Astrocyte of the cerebellum (primary cell): ENCODE measurements around the gene ZFAND2A.
"Not testable (repeated sequence)": the region's sequence is repeated elsewhere in the genome, so short reads cannot be mapped to it uniquely, and the experiment has no call there.

Experiments used
- DNase-seq: peaks from one replicate; pipeline ENCODE4 v3.0.0-alpha.2; 2011; ENCODE audit warnings: low read depth
- H3K4me3 ChIP-seq: 2 replicates; pipeline ENCODE4 v1.5.1; 2011; ENCODE audit warnings: mild to moderate bottlenecking, low read depth, low read length, moderate library complexity
- in situ Hi-C: cut with HindIII; loops from 2 replicates; pipeline ENCODE4 v1.10.0; 2017; ENCODE audit warnings: low sequenced_read_pairs
- TF ChIP-seq, protein P1 (sequence below): IDR thresholded peaks from 2 replicates; pipeline ENCODE4 v1.5.1; 2012; ENCODE audit warnings: low read length, low read depth, moderate library complexity, mild to moderate bottlenecking; ENCODE audit errors: missing control alignments

The ZFAND2A gene

DNA sequence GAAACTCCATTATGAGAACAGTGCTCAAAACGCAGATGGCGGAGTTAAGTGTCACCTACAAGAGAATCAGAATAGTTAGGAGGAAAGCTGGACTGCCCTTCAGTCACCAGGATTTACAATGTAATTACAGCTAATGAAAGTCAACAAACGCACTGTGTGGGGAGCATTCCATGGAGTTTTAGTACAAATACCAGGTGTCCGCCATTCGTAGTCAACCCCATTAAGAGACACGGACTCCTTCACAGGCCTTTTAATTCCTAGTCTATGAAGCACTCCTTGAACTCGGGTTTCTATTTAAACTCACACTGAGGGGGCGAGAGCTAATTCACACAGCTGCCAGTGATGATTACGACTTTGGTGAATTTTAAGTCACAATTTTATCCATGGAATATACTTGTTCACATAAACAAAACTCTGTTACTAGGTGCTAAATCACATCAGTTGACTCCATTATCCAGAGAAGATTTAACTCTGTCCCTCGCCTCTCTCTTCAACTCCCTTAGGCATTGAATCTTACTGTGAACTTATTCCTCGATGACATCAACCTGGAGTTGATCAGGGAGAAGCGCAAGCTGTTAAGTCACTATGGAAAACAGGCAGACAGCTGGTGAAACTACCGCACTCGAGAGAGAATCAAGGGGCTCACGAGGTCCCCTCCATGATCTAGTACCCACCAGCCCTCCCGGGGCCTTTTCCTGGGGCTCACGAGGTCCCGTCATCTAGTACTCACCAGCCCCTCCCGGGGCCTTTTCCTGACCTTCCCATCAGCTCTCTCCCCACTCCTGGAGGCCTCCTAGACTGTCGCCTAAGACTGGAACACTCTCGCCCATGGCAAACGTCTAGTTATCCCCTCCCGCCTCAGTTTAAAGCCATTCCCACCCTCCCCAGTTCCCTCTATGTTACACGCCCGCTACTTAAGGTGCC, 1.5 kb downstream of the ZFAND2A start:
- DNase-seq, result no peak
- in situ Hi-C loops, result loop anchor here (25.0 kb wide), 1 partner anchor 171 kb away; the partner anchor contains the start of genes COX19 and CYP2W1
- TF ChIP-seq, protein P1, sequence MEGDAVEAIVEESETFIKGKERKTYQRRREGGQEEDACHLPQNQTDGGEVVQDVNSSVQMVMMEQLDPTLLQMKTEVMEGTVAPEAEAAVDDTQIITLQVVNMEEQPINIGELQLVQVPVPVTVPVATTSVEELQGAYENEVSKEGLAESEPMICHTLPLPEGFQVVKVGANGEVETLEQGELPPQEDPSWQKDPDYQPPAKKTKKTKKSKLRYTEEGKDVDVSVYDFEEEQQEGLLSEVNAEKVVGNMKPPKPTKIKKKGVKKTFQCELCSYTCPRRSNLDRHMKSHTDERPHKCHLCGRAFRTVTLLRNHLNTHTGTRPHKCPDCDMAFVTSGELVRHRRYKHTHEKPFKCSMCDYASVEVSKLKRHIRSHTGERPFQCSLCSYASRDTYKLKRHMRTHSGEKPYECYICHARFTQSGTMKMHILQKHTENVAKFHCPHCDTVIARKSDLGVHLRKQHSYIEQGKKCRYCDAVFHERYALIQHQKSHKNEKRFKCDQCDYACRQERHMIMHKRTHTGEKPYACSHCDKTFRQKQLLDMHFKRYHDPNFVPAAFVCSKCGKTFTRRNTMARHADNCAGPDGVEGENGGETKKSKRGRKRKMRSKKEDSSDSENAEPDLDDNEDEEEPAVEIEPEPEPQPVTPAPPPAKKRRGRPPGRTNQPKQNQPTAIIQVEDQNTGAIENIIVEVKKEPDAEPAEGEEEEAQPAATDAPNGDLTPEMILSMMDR, result no peak
- H3K4me3 ChIP-seq, result peak overlapping the region; percentile 99

DNA sequence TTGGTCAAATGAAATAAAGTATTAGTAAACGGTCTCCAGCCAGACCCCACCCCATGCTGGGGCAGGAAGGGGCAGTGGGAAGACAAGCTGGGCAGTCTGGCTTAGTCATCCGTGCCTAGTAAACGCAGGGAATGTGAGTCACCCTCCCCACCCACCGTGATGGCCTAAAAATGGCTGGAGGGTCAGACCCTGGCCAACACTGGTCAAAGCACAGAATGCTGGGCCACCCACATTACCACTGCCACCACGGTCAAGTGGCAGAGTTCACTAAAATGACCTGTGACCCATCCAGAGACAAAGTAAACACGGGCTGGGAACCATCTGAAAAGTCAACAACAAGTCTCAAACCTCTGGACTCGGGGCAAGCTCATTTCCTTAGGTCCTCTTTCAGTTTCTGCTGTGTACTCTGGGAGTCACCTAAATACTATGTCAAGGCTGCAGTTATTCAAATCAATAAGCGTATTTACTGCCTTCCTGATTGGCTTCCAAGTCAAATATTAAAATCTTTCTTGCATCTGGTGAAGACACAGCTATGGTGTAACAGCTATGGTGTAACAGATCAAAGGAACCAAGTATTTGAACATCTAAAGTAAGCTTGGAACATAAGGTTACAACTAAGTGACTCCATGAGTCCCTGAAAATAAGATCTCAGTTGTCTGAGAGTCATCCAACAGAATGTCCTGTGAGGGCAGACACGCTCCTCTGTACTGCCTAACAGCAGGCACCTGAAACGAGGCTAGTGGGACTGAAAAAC, 3.0 kb downstream of the ZFAND2A start:
- H3K4me3 ChIP-seq, result no peak overlapping the region
- in situ Hi-C loops, result loop anchor here (25.0 kb wide), 1 partner anchor 170 kb away; the partner anchor contains the start of genes COX19 and CYP2W1
- TF ChIP-seq, protein P1, result no peak
- peak; percentile 12 for DNase-seq

DNA sequence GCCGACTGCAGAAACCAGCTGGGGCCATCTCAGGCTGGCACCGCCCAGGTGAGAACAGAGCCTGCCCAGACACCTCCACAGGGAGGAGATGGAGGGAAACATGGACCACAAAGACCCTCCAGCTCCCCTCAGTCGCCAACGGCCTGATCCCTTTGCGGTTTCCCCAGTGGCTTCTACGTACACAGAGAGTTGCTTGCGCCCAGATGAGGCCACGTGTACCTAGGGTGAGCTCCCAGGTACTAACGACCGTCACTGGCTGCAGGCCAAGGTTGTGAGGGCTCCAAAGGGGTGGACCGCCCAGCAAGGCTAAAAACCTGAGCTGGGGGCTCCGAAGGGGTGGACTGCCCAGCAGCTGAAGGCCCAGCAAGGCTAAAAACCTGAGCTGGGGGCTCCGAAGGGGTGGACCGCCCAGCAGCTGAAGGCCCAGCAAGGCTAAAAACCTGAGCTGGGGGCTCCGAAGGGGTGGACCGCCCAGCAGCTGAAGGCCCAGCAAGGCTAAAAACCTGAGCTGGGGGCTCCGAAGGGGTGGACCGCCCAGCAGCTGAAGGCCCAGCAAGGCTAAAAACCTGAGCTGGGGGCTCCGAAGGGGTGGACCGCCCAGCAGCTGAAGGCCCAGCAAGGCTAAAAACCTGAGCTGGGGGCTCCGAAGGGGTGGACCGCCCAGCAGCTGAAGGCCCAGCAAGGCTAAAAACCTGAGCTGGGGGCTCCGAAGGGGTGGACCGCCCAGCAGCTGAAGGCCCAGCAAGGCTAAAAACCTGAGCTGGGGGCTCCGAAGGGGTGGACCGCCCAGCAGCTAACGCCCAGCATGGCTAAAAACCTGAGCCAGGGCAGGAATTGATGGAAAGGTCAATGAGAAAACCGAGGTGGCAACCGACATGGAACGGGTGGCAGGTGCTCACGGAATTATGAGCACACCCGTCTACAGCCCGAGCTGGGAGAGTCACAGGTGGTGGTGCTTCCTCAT, 3.9 kb downstream of the ZFAND2A start:
- in situ Hi-C loops, result loop anchor here (25.0 kb wide), 1 partner anchor 169 kb away; the partner anchor contains the start of genes COX19 and CYP2W1
- DNase-seq, H3K4me3 ChIP-seq: not testable (repeated sequence)

DNA sequence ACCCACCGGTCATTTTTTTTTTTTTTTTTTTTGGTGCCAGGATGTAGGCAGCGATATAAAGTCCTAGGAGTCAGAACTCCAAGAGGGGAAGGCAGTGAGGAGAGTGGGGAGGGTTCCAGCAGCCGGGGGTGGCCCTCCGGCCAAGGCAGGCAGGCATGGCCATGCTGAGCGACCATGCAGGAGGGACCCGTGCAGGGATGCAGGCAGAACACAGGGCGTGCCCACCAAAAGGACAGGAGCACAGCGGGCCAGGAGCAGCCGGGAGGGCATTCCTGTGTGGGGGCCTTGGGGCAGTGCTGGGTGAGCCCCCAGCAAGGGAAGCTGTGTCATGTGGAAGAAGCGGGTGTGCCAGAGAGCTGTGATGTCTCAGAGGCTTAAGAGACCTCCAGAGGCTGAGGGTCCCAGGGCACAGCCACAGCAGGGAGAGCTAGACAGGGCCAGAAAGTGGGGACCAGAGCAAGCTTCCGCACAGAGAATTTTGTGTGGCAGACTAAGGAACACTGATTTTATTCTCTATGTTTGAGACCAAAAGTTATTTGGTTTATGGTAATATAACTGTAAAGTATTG, 5.7 kb downstream of the ZFAND2A start:
- no peak for DNase-seq
- in situ Hi-C loops, result loop anchor here (25.0 kb wide), 1 partner anchor 167 kb away; the partner anchor contains the start of genes COX19 and CYP2W1
- TF ChIP-seq, protein P1, result no peak
- no peak overlapping the region for H3K4me3 ChIP-seq

DNA sequence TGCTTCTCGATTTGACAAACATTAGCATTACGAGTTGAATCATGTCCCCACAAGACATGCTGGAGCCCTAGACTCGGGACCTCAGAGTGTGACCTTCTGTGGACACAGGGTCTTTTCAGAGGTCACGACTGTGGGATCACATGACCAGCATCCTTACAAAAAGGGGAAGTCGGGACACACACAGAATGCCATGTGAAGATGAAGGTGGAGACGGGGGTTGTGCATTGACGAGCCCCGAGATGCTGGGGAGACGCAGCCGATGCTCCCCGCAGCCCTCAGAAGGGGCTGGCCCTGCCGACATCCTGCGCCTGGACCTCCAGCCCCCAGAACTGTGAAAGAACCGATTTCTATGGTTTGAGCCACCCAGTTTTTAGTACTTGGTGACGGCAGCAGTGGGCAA, 7.5 kb downstream of the ZFAND2A start:
- in situ Hi-C loops, result loop anchor here (25.0 kb wide), 1 partner anchor 165 kb away; the partner anchor contains the start of genes COX19 and CYP2W1
- no peak for DNase-seq
- TF ChIP-seq, protein P1, result no peak
- H3K4me3 ChIP-seq, result no peak overlapping the region

DNA sequence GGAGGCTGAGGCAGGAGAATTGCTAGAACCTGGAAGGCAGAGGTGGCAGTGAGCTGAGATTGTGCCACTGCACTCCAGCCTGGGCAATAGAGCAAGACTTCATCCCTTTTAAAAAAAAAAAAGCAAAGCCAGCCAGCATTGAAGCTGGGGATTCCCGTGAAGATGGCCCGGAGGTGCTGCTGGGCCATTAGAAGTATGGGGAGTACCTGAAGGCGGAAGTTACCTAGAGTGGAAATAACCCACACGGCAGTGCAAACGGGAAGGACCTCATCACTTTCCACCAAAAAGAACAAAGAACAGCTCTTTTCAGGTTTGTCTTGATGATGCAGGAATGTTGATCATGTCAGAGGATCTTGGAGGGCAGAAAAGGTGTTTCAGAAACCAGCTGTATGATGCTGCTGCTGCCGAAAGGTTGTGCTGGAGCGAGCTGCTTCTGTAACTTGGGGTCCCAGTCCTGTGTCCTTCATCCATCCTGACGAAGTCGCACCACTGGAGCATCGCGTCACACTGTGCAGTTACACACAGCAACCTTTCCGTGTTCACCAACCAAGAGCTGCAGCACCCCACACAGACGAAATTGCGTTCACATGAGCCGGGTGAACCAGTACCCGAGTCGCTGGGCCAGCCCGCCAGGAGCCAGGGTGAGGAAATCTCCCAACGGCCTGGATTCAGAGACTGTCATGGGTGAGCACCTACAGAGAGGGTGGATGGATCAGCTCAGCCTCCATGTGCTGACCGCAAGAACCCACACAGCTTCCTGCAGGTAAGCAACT, 8.2 kb downstream of the ZFAND2A start:
- DNase-seq, result no peak
- H3K4me3 ChIP-seq, result no peak overlapping the region

More for the DNA sequence above, 8.2 kb downstream of the ZFAND2A start:
- in situ Hi-C loops, result loop anchor here (25.0 kb wide), 1 partner anchor 165 kb away; the partner anchor contains the start of genes COX19 and CYP2W1
- TF ChIP-seq, protein P1, result no peak
